Hematopoietic multipotent progenitor cell treated with erythropoietin and hydrocortisone succinate and interleukin-3 and kit ligand, for 8 days (in vitro differentiated cells): ENCODE measurements around the gene ITPK1.
A peak's percentile ranks its signal among the peaks of the same experiment; 100 is the strongest.

ENCODE experiments used
- DNase-seq: peaks from one replicate; pipeline ENCODE4 v3.0.0-alpha.2; 2015

ITPK1 gene

GRCh38 chr14:93006567-93007051, 109.1 kb downstream of the ITPK1 start:
- DNase-seq: no peak

- DNase-seq: no peak
Observed at GRCh38 chr14:93005838-93006237, 109.9 kb downstream of the ITPK1 start.

- DNase-seq: no peak
Observed at GRCh38 chr14:93005135-93005813, 110.5 kb downstream of the ITPK1 start.

- no peak for DNase-seq
Observed at GRCh38 chr14:93004699-93005082, 111.0 kb downstream of the ITPK1 start.

GRCh38 chr14:93003945-93004698, 111.6 kb downstream of the ITPK1 start:
- no peak for DNase-seq

GRCh38 chr14:93002851-93003298, 112.8 kb downstream of the ITPK1 start:
- no peak for DNase-seq

GRCh38 chr14:93002049-93002448, 113.7 kb downstream of the ITPK1 start:
- DNase-seq: no peak

- no peak for DNase-seq
Observed at GRCh38 chr14:92998946-92999345, 116.8 kb downstream of the ITPK1 start.

GRCh38 chr14:92997343-92998061, 118.2 kb downstream of the ITPK1 start:
- DNase-seq: no peak

- DNase-seq: no peak
Observed at GRCh38 chr14:92995620-92996019, 120.1 kb downstream of the ITPK1 start.

GRCh38 chr14:92994942-92995341, 120.8 kb downstream of the ITPK1 start:
- DNase-seq: no peak

- peak; percentile 36 for DNase-seq
Observed at GRCh38 chr14:92994131-92994676, 121.5 kb downstream of the ITPK1 start.

- no peak for DNase-seq
Observed at GRCh38 chr14:92993302-92993701, 122.4 kb downstream of the ITPK1 start.

GRCh38 chr14:92991536-92991935, 124.2 kb downstream of the ITPK1 start:
- DNase-seq: no peak

GRCh38 chr14:92990456-92991430, 125.0 kb downstream of the ITPK1 start:
- DNase-seq: no peak

GRCh38 chr14:92988786-92989755, 126.7 kb downstream of the ITPK1 start:
- no peak for DNase-seq

GRCh38 chr14:92987713-92988510, 127.8 kb downstream of the ITPK1 start:
- no peak for DNase-seq

- no peak for DNase-seq
Observed at GRCh38 chr14:92987148-92987570, 128.6 kb downstream of the ITPK1 start.

GRCh38 chr14:92986254-92987147, 129.2 kb downstream of the ITPK1 start:
- no peak for DNase-seq
